SK-N-SH (cell line): Measurements from ENCODE around the gene SPIB. TPM values are rescaled to one million over a fixed set of nuclear protein-coding genes. Genes with fewer than 3 reads are reported as not detected.

ENCODE experiments used
- CTCF ChIA-PET: fragments of 300-600, 350-600 bp; formaldehyde crosslinking; extraction: SDS; loops from one replicate; lab custom pipeline; 2021; lab: Yijun Ruan, JAX
- POLR2A ChIA-PET: fragments of 350-600 bp; sonication (Branson Sonifier 250); formaldehyde crosslinking; extraction: SDS; loops from one replicate; lab custom pipeline; 2020; ENCODE audit warnings: antibody characterized with exemption, inconsistent platforms; lab: Yijun Ruan, JAX
- DNase-seq: peaks from one replicate; pipeline ENCODE4 v3.0.0; 2012
- H2AFZ ChIP-seq: fragments of 200-600 bp; sonication (generic); 2 replicates; pipeline ENCODE4 v1.8.1; 2016; ENCODE audit warnings: antibody characterized with exemption, mild to moderate bottlenecking, low read depth
- H3F3A ChIP-seq: fragments of 200-600 bp; sonication (generic); replicated peaks from 2 replicates; pipeline ENCODE3; 2016; ENCODE audit warnings: antibody characterized with exemption, mild to moderate bottlenecking; ENCODE audit not compliant: insufficient read depth
- H3K27ac ChIP-seq, 2 experiments: fragments of 200-500 bp in 1 of 2; fragments of 200-600 bp in 1 of 2; sonication (Bioruptor generic) in 1 of 2; sonication (generic), shearing (Covaris generic) in 1 of 2; 2 replicates each; pipeline versions ENCODE4 v1.5.1 to v1.6.1; 2014 to 2016; ENCODE audit warnings: low read depth in 2 of 2, inconsistent platforms in 1 of 2, low read length in 1 of 2, mild to moderate bottlenecking in 1 of 2, mixed read lengths in 1 of 2
- H3K27me3 ChIP-seq: fragments of 200-600 bp; sonication (generic), shearing (Covaris generic); 2 replicates; pipeline ENCODE4 v1.6.1; 2016; ENCODE audit warnings: mixed run types; ENCODE audit not compliant: insufficient read depth
- H3K36me3 ChIP-seq, 2 experiments: fragments of 200-500 bp in 1 of 2; fragments of 200-600 bp in 1 of 2; sonication (Bioruptor generic) in 1 of 2; sonication (generic) in 1 of 2; replicated peaks in 1 of 2; 2 replicates each; pipeline versions ENCODE3 to v1.5.1; 2014 to 2016; ENCODE audit warnings: low read length in 1 of 2, mild to moderate bottlenecking in 1 of 2; ENCODE audit not compliant: insufficient read depth in 2 of 2, control insufficient read depth in 1 of 2
- H3K4me1 ChIP-seq, 2 experiments: fragments of 200-500 bp in 1 of 2; fragments of 200-600 bp in 1 of 2; sonication (Bioruptor generic) in 1 of 2; sonication (generic), shearing (Covaris generic) in 1 of 2; 2 replicates each; pipeline versions ENCODE4 v1.5.1 to v1.6.1; 2014 to 2016; ENCODE audit warnings: low read depth in 1 of 2, low read length in 1 of 2, mixed run types in 1 of 2; ENCODE audit not compliant: insufficient read depth in 2 of 2, control insufficient read depth in 1 of 2
- H3K4me2 ChIP-seq: fragments of 200-600 bp; sonication (generic), shearing (Covaris generic); 2 replicates; pipeline ENCODE4 v1.6.1; 2017; ENCODE audit warnings: mixed run types
- H3K4me3 ChIP-seq, 2 experiments: fragments of 200-500 bp in 1 of 2; fragments of 200-600 bp in 1 of 2; sonication (Bioruptor generic) in 1 of 2; sonication (generic), shearing (Covaris generic) in 1 of 2; 2 replicates each; pipeline versions ENCODE4 v1.5.1 to v1.8.1; 2014 to 2016; ENCODE audit warnings: low read depth in 2 of 2, inconsistent platforms in 1 of 2, low read length in 1 of 2, mild to moderate bottlenecking in 1 of 2, mixed read lengths in 1 of 2, moderate library complexity in 1 of 2
- H3K79me2 ChIP-seq: fragments of 200-600 bp; sonication (generic); 2 replicates; pipeline ENCODE4 v1.8.1; 2017; ENCODE audit warnings: mild to moderate bottlenecking; ENCODE audit not compliant: insufficient read depth
- H3K9ac ChIP-seq: fragments of 200-600 bp; sonication (generic); 2 replicates; pipeline ENCODE4 v1.6.1; 2017; ENCODE audit warnings: mixed run types
- H3K9me2 ChIP-seq: fragments of 200-600 bp; sonication (generic); 2 replicates; pipeline ENCODE4 v1.6.1; 2017; ENCODE audit warnings: mixed run types
- H3K9me3 ChIP-seq: fragments of 200-600 bp; sonication (generic); 2 replicates; pipeline ENCODE4 v1.6.1; 2017; ENCODE audit warnings: mixed run types, mild to moderate bottlenecking, moderate library complexity
- H4K20me1 ChIP-seq: fragments of 200-600 bp; sonication (generic); 2 replicates; pipeline ENCODE4 v1.6.1; 2017; ENCODE audit warnings: mild to moderate bottlenecking, mixed run types; ENCODE audit not compliant: insufficient read depth
- CHD2 ChIP-seq: fragments of 150-350 bp; IDR thresholded peaks from 2 replicates; pipeline ENCODE4 v1.6.1; 2018; ENCODE audit warnings: low read length; ENCODE audit not compliant: partially characterized antibody
- EZH2phosphoT487 ChIP-seq: fragments of 200-600 bp; sonication (generic); IDR thresholded peaks from 2 replicates; pipeline ENCODE4 v1.6.1; 2017; ENCODE audit warnings: low read depth, mixed run types, mild to moderate bottlenecking, antibody characterized with exemption, moderate library complexity, borderline replicate concordance
- FOSL2 ChIP-seq: IDR thresholded peaks from 2 replicates; pipeline ENCODE4 v1.4.0; 2012; ENCODE audit warnings: low read depth, mild to moderate bottlenecking, moderate library complexity, borderline replicate concordance
- FOXM1 ChIP-seq: IDR thresholded peaks from 2 replicates; pipeline ENCODE4 v1.4.0; 2012; ENCODE audit warnings: low read depth, mild to moderate bottlenecking
- GATA2 ChIP-seq: sonication (generic); formaldehyde crosslinking; IDR thresholded peaks from 2 replicates; pipeline ENCODE4 v1.5.0; 2020; ENCODE audit warnings: mild to moderate bottlenecking, missing genetic modification reagents
- JUND ChIP-seq: IDR thresholded peaks from 2 replicates; pipeline ENCODE4 v1.4.0; 2012
- MEF2A ChIP-seq: IDR thresholded peaks from 2 replicates; pipeline ENCODE4 v1.4.0; 2012; ENCODE audit warnings: low read depth, borderline replicate concordance
- NFIC ChIP-seq: IDR thresholded peaks from 2 replicates; pipeline ENCODE4 v1.4.0; 2012; ENCODE audit warnings: borderline replicate concordance
- NRF1 ChIP-seq: IDR thresholded peaks from 2 replicates; pipeline ENCODE4 v1.6.1; 2012; ENCODE audit warnings: low read depth, mild to moderate bottlenecking, low read length
- RAD21 ChIP-seq: IDR thresholded peaks from 2 replicates; pipeline ENCODE4 v1.6.1; 2012; ENCODE audit warnings: mild to moderate bottlenecking, low read length
- RFX5 ChIP-seq: IDR thresholded peaks from 2 replicates; pipeline ENCODE4 v1.6.1; 2012; ENCODE audit warnings: mild to moderate bottlenecking, improper control_type of control experiment, low read length
- RXRA ChIP-seq: IDR thresholded peaks from 2 replicates; pipeline ENCODE4 v1.4.0; 2012; ENCODE audit warnings: low read depth, mild to moderate bottlenecking, borderline replicate concordance
- TCF12 ChIP-seq: IDR thresholded peaks from 2 replicates; pipeline ENCODE4 v1.4.0; 2012
- TEAD4 ChIP-seq: IDR thresholded peaks from 2 replicates; pipeline ENCODE4 v1.4.0; 2012; ENCODE audit warnings: mild to moderate bottlenecking, borderline replicate concordance; ENCODE audit not compliant: insufficient read depth
- YY1 ChIP-seq: IDR thresholded peaks from 2 replicates; pipeline ENCODE4 v1.4.0; 2012; ENCODE audit warnings: low read depth, mild to moderate bottlenecking
- WGBS: methylation state at CpG from one replicate; pipeline ENCODE4 v1.1.6; 2017; ENCODE audit warnings: low lambda C conversion rate; 5-methylcytosine and 5-hydroxymethylcytosine counted together
- polyA plus RNA-seq, 3 experiments: library from polyadenylated mRNA; depleted of rRNA; stranded (reverse); fragments of >200 nt; gene quantifications; 2 replicates each; pipeline ENCODE4 v1.2.3, GENCODE V29; 2012
- TF ChIP-seq, protein P1 (sequence below): IDR thresholded peaks from 2 replicates; pipeline ENCODE4 v1.4.0; 2012; ENCODE audit warnings: low read depth, borderline replicate concordance
- TF ChIP-seq, protein P2 (sequence below): fragments of 200-600 bp; sonication (generic); IDR thresholded peaks from 2 replicates; pipeline ENCODE4 v1.6.1; 2017; ENCODE audit warnings: antibody characterized with exemption, mild to moderate bottlenecking, moderate library complexity
- TF ChIP-seq, protein P3 (sequence below): fragments of 150-350 bp; IDR thresholded peaks from 2 replicates; pipeline ENCODE4 v1.6.1; 2017; ENCODE audit warnings: antibody characterized with exemption, low read length, low read depth, borderline replicate concordance
- TF ChIP-seq, protein P4 (sequence below): IDR thresholded peaks from 2 replicates; pipeline ENCODE4; 2012
- TF ChIP-seq, protein P5 (sequence below): fragments of 150-350 bp; IDR thresholded peaks from 2 replicates; pipeline ENCODE4 v1.6.1; 2016; ENCODE audit warnings: mild to moderate bottlenecking, low read depth, low read length

Gene SPIB
- polyA plus RNA-seq, 1 of the 3 experiments (the other 2 are of a cell fraction): not detected

DNA sequence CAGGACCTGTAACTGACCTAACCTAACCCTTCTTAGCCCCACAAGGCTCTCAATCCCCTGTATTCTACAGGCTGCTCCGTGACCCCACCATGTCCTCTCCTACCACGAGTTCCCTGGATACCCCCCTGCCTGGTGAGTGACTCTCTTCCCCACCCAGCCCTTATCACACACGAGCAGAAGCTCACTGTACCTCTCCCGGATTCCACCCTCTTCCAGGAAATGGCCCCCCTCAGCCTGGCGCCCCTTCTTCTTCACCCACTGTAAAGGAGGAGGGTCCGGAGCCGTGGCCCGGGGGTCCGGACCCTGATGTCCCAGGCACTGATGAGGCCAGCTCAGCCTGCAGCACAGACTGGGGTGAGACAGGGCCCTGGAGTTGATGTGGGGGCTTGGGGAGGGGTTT lies 41.2 kb upstream of the SPIB start:
- Histone ChIP-seq H3K27ac (no peak overlapping the region), H3K27me3 (no peaks in the 10 kb centered on the region), H2AFZ (no peak overlapping the region), H3K4me3 (no peak overlapping the region), H3K36me3 (peaks cover 17 to 52% of the 10 kb centered on the region in 2 experiments), H3K4me2 (peak overlapping the region; percentile 19; the same call in 1 of the 2 replicates), H3K9me2 (no peaks in the 10 kb centered on the region), H4K20me1 (peaks cover 17% of the 10 kb centered on the region), H3K4me1 (no peaks in the 10 kb centered on the region; a peak in 2 of 4 replicates), H3K79me2 (peaks cover 6% of the 10 kb centered on the region), H3K9me3 (no peaks in the 10 kb centered on the region), H3F3A (peaks cover 18% of the 10 kb centered on the region), H3K9ac (no peak overlapping the region)
- TF ChIP-seq, protein P1, sequence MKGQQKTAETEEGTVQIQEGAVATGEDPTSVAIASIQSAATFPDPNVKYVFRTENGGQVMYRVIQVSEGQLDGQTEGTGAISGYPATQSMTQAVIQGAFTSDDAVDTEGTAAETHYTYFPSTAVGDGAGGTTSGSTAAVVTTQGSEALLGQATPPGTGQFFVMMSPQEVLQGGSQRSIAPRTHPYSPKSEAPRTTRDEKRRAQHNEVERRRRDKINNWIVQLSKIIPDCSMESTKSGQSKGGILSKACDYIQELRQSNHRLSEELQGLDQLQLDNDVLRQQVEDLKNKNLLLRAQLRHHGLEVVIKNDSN: no peak
- TF ChIP-seq NRF1 (no peak), MEF2A (no peak), YY1 (no peak), RAD21 (no peak), RFX5 (no peak), NFIC (no peak), GATA2 (no peak), FOXM1 (no peak), FOSL2 (no peak), EZH2phosphoT487 (no peak), RXRA (no peak), JUND (no peak), CHD2 (no peak), TEAD4 (no peak), TCF12 (no peak)
- TF ChIP-seq, protein P2, sequence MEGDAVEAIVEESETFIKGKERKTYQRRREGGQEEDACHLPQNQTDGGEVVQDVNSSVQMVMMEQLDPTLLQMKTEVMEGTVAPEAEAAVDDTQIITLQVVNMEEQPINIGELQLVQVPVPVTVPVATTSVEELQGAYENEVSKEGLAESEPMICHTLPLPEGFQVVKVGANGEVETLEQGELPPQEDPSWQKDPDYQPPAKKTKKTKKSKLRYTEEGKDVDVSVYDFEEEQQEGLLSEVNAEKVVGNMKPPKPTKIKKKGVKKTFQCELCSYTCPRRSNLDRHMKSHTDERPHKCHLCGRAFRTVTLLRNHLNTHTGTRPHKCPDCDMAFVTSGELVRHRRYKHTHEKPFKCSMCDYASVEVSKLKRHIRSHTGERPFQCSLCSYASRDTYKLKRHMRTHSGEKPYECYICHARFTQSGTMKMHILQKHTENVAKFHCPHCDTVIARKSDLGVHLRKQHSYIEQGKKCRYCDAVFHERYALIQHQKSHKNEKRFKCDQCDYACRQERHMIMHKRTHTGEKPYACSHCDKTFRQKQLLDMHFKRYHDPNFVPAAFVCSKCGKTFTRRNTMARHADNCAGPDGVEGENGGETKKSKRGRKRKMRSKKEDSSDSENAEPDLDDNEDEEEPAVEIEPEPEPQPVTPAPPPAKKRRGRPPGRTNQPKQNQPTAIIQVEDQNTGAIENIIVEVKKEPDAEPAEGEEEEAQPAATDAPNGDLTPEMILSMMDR: no peak
- TF ChIP-seq, protein P3, sequence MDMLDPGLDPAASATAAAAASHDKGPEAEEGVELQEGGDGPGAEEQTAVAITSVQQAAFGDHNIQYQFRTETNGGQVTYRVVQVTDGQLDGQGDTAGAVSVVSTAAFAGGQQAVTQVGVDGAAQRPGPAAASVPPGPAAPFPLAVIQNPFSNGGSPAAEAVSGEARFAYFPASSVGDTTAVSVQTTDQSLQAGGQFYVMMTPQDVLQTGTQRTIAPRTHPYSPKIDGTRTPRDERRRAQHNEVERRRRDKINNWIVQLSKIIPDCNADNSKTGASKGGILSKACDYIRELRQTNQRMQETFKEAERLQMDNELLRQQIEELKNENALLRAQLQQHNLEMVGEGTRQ: no peak
- TF ChIP-seq, protein P4, sequence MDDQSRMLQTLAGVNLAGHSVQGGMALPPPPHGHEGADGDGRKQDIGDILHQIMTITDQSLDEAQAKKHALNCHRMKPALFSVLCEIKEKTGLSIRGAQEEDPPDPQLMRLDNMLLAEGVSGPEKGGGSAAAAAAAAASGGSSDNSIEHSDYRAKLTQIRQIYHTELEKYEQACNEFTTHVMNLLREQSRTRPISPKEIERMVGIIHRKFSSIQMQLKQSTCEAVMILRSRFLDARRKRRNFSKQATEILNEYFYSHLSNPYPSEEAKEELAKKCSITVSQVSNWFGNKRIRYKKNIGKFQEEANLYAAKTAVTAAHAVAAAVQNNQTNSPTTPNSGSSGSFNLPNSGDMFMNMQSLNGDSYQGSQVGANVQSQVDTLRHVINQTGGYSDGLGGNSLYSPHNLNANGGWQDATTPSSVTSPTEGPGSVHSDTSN: no peak
- TF ChIP-seq, protein P5, sequence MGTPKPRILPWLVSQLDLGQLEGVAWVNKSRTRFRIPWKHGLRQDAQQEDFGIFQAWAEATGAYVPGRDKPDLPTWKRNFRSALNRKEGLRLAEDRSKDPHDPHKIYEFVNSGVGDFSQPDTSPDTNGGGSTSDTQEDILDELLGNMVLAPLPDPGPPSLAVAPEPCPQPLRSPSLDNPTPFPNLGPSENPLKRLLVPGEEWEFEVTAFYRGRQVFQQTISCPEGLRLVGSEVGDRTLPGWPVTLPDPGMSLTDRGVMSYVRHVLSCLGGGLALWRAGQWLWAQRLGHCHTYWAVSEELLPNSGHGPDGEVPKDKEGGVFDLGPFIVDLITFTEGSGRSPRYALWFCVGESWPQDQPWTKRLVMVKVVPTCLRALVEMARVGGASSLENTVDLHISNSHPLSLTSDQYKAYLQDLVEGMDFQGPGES: no peak
- 93% methylated on average over 9 of the region's 9 CpGs for WGBS
- CTCF ChIA-PET: interaction anchor here (1.5 kb wide), 1 partner anchor 9 kb away, joined by 5 read pairs; no protein-coding TSS in a partner anchor
- POLR2A ChIA-PET: no interaction called here
- no peak for DNase-seq
